HepG2 (cell line): ENCODE data around the gene RTBDN. TPM values are rescaled to one million over a fixed set of nuclear protein-coding genes. Genes with fewer than 3 reads are reported as not detected.

ENCODE experiments used
- DBP ChIP-seq: sonication (generic); formaldehyde crosslinking; IDR thresholded peaks from 2 replicates; pipeline ENCODE4 v1.4.0; 2020; ENCODE audit warnings: missing genetic modification reagents; ENCODE audit errors: not compliant biosample characterization
- DMTF1 ChIP-seq: sonication (generic); formaldehyde crosslinking; IDR thresholded peaks from 2 replicates; pipeline ENCODE4 v1.4.0; 2020; ENCODE audit warnings: mild to moderate bottlenecking, missing genetic modification reagents
- ELF3 ChIP-seq: IDR thresholded peaks from 2 replicates; pipeline ENCODE4 v1.6.1; 2016; ENCODE audit warnings: missing genetic modification reagents, missing compliant biosample characterization
- GTF3A ChIP-seq: sonication (generic); formaldehyde crosslinking; conservative IDR thresholded peaks from 2 replicates; pipeline ENCODE4 v1.4.0; 2020; ENCODE audit warnings: mild to moderate bottlenecking, missing genetic modification reagents
- HNF1B ChIP-seq: sonication (generic); formaldehyde crosslinking; IDR thresholded peaks from 2 replicates; pipeline ENCODE4 v1.5.1; 2020; ENCODE audit warnings: mild to moderate bottlenecking, moderate library complexity, missing genetic modification reagents
- MAFG ChIP-seq: sonication (generic); formaldehyde crosslinking; IDR thresholded peaks from 2 replicates; pipeline ENCODE4 v1.5.1; 2020; ENCODE audit warnings: mild to moderate bottlenecking, missing genetic modification reagents
- MED1 ChIP-seq: sonication (generic); formaldehyde crosslinking; IDR thresholded peaks from 2 replicates; pipeline ENCODE4 v1.4.0; 2020; ENCODE audit warnings: missing genetic modification reagents
- MXD4 ChIP-seq: IDR thresholded peaks from 2 replicates; pipeline ENCODE4 v1.6.1; 2016; ENCODE audit warnings: mild to moderate bottlenecking, missing biosample characterization, missing genetic modification reagents
- SALL2 ChIP-seq: sonication (generic); formaldehyde crosslinking; IDR thresholded peaks from 2 replicates; pipeline ENCODE4 v1.8.1; 2023; ENCODE audit warnings: mild to moderate bottlenecking, missing genetic modification reagents, inconsistent platforms
- SRSF9 ChIP-seq: fragments of 200-400 bp; formaldehyde crosslinking; IDR thresholded peaks from 2 replicates; pipeline ENCODE4 v1.6.1; 2018; ENCODE audit warnings: borderline replicate concordance, mild to moderate bottlenecking, low read depth, low read length; ENCODE audit not compliant: insufficient read depth, poor library complexity, severe bottlenecking
- SRY ChIP-seq: sonication (generic); formaldehyde crosslinking; IDR thresholded peaks from 2 replicates; pipeline ENCODE4 v1.8.0; 2022; ENCODE audit warnings: mild to moderate bottlenecking, missing genetic modification reagents
- ZNF572 ChIP-seq: sonication (generic); formaldehyde crosslinking; IDR thresholded peaks from 2 replicates; pipeline ENCODE4 v1.5.1; 2020; ENCODE audit warnings: mild to moderate bottlenecking, missing genetic modification reagents
- ZNF574 ChIP-seq: sonication (generic); formaldehyde crosslinking; IDR thresholded peaks from 2 replicates; pipeline ENCODE4 v1.4.0; 2020; ENCODE audit warnings: missing genetic modification reagents
- ZNF607 ChIP-seq: sonication (generic); formaldehyde crosslinking; IDR thresholded peaks from 2 replicates; pipeline ENCODE4 v1.5.1; 2020; ENCODE audit warnings: missing genetic modification reagents, mild to moderate bottlenecking, borderline replicate concordance
- ZNF7 ChIP-seq: IDR thresholded peaks from 2 replicates; pipeline ENCODE4 v1.6.1; 2016; ENCODE audit warnings: missing biosample characterization, missing genetic modification reagents
- ZNF839 ChIP-seq: sonication (generic); formaldehyde crosslinking; IDR thresholded peaks from 2 replicates; pipeline ENCODE4 v1.4.0; 2020; ENCODE audit warnings: missing genetic modification reagents, mild to moderate bottlenecking, borderline replicate concordance
- polyA plus RNA-seq, 8 experiments: library from polyadenylated mRNA; depleted of rRNA in 3 of 8; stranded (reverse) in 7 of 8; unstranded in 1 of 8; fragments of >200 nt; fragmentation: Illumina TruSeq in 4 of 8; extraction: Trizol in 4 of 8; gene quantifications; 2 replicates each; pipeline versions ENCODE4 v1.2.1 to v1.2.3, GENCODE V29; 2011 to 2016; ENCODE audit warnings: low read depth in 4 of 8, missing spikeins in 1 of 8, mixed read lengths in 1 of 8; ENCODE audit not compliant: insufficient read depth in 1 of 8
- total RNA-seq, 5 experiments: library from RNA; depleted of rRNA; stranded (reverse); fragments of >200 nt; fragmentation: Illumina TruSeq; extraction: Trizol; gene quantifications; 2 replicates each; pipeline ENCODE4 v1.2.3, GENCODE V29; 2016; ENCODE audit warnings: low read depth in 1 of 5
- TF ChIP-seq, protein P1 (sequence below): sonication (generic); formaldehyde crosslinking; IDR thresholded peaks from 2 replicates; pipeline ENCODE4 v1.4.0; 2020; ENCODE audit warnings: missing genetic modification reagents
- TF ChIP-seq, protein P2 (sequence below): sonication (generic); formaldehyde crosslinking; IDR thresholded peaks from 2 replicates; pipeline ENCODE4 v1.5.1; 2020; ENCODE audit warnings: missing genetic modification reagents, mild to moderate bottlenecking, borderline replicate concordance
- TF ChIP-seq, protein P3 (sequence below): sonication (generic); formaldehyde crosslinking; IDR thresholded peaks from 2 replicates; pipeline ENCODE4 v1.8.0; 2022; ENCODE audit warnings: mild to moderate bottlenecking, missing genetic modification reagents, moderate library complexity

RTBDN gene
- total and polyA plus RNA-seq, 2 of the 13 experiments (the other 11 are each of a cell fraction or from before 2014, with no cell fraction given), result 0.27 to 0.48 TPM

GRCh38 chr19:12788682-12789097 is 45.7 kb downstream of the RTBDN start (continued):
- TF ChIP-seq ZNF574, result no peak
- no peak for TF ChIP-seq ZNF607 (CRISPR knock-in tag)
- TF ChIP-seq DBP (CRISPR knock-in tag), result no peak
- no peak for TF ChIP-seq SRY
- no peak for TF ChIP-seq GTF3A (CRISPR knock-in tag)
- TF ChIP-seq, protein P1, sequence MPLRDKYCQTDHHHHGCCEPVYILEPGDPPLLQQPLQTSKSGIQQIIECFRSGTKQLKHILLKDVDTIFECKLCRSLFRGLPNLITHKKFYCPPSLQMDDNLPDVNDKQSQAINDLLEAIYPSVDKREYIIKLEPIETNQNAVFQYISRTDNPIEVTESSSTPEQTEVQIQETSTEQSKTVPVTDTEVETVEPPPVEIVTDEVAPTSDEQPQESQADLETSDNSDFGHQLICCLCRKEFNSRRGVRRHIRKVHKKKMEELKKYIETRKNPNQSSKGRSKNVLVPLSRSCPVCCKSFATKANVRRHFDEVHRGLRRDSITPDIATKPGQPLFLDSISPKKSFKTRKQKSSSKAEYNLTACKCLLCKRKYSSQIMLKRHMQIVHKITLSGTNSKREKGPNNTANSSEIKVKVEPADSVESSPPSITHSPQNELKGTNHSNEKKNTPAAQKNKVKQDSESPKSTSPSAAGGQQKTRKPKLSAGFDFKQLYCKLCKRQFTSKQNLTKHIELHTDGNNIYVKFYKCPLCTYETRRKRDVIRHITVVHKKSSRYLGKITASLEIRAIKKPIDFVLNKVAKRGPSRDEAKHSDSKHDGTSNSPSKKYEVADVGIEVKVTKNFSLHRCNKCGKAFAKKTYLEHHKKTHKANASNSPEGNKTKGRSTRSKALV, result no peak
- TF ChIP-seq, protein P2, sequence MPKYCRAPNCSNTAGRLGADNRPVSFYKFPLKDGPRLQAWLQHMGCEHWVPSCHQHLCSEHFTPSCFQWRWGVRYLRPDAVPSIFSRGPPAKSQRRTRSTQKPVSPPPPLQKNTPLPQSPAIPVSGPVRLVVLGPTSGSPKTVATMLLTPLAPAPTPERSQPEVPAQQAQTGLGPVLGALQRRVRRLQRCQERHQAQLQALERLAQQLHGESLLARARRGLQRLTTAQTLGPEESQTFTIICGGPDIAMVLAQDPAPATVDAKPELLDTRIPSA, result no peak
- no peak for TF ChIP-seq SRSF9
- TF ChIP-seq MED1 (CRISPR knock-in tag), result peak; percentile 36; the same call in 1 of the 2 replicates
- TF ChIP-seq ELF3 (CRISPR knock-in tag), result no peak
- TF ChIP-seq DMTF1 (CRISPR knock-in tag), result no peak
- no peak for TF ChIP-seq ZNF572 (CRISPR knock-in tag)
- TF ChIP-seq HNF1B (CRISPR knock-in tag), result no peak
- TF ChIP-seq ZNF839 (CRISPR knock-in tag), result no peak
- no peak for TF ChIP-seq MXD4 (CRISPR knock-in tag)
- no peak for TF ChIP-seq SALL2 (CRISPR knock-in tag)
- TF ChIP-seq ZNF7 (CRISPR knock-in tag), result no peak
- TF ChIP-seq, protein P3, sequence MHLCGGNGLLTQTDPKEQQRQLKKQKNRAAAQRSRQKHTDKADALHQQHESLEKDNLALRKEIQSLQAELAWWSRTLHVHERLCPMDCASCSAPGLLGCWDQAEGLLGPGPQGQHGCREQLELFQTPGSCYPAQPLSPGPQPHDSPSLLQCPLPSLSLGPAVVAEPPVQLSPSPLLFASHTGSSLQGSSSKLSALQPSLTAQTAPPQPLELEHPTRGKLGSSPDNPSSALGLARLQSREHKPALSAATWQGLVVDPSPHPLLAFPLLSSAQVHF, result no peak
- TF ChIP-seq MAFG (CRISPR knock-in tag), result no peak
